HCT116 (cell line): ENCODE results near the gene G2E3. TPM values are rescaled to one million over a fixed set of nuclear protein-coding genes. Genes with fewer than 3 reads are reported as not detected.

Source experiments
- ATAC-seq: fragments of 200-7000 bp; cut with Tn5 transposase; 2 replicates; pipeline ENCODE4 v1.9.1; 2020; ENCODE audit warnings: mild to moderate bottlenecking, moderate library complexity
- BruUV-seq: library from RNA; stranded (reverse); fragments of 400-500 nt; replicated peaks from 2 replicates; lab custom pipeline; 2021; lab: Mats Ljungman, UMichigan
- CTCF ChIA-PET: fragments of 300-600 bp; sonication (Branson Sonifier 250); formaldehyde crosslinking; loops from one replicate; lab custom pipeline; 2021; ENCODE audit warnings: antibody characterized with exemption; lab: Charles Lee
- POLR2A ChIA-PET: fragments of 300-600, 350-600 bp; sonication (Branson Sonifier 250); formaldehyde crosslinking; loops from one replicate; lab custom pipeline; 2021; ENCODE audit warnings: antibody characterized with exemption; lab: Charles Lee
- RAD21 ChIA-PET, 2 experiments: fragments of 300-600 bp; sonication (Branson Sonifier 250); formaldehyde crosslinking; loops; one replicate each; lab custom pipeline; 2023; ENCODE audit warnings: low total read pairs in 2 of 2; ENCODE audit not compliant: uncharacterized antibody in 2 of 2, unreplicated experiment in 2 of 2, low non-redundant PET in 1 of 2; lab: Charles Lee
- DNase-seq: peaks from one replicate; pipeline ENCODE4 v3.0.0-alpha.2; 2010; ENCODE audit warnings: low read depth, low spot score
- H2AFZ ChIP-seq: fragments of 200-600 bp; shearing (Covaris generic), sonication (generic); 2 replicates; pipeline ENCODE4 v1.6.1; 2017; ENCODE audit warnings: low read depth, mixed run types, mixed read lengths, antibody characterized with exemption, low read length; ENCODE audit not compliant: poor library complexity, severe bottlenecking
- H3K27ac ChIP-seq: 2 replicates; pipeline ENCODE4 v1.5.1; 2012; ENCODE audit warnings: low read depth, low read length
- H3K27me3 ChIP-seq: fragments of 200-600 bp; sonication (generic); 2 replicates; pipeline ENCODE4 v1.6.1; 2016; ENCODE audit warnings: mixed run types, low read length, mixed read lengths; ENCODE audit not compliant: insufficient read depth
- H3K36me3 ChIP-seq, 2 experiments: fragments of 200-500 bp in 1 of 2; fragments of 200-600 bp in 1 of 2; sonication (Bioruptor generic) in 1 of 2; sonication (generic) in 1 of 2; 2 replicates each; pipeline versions ENCODE4 v1.5.1 to v1.6.1; 2014 to 2016; ENCODE audit warnings: low read length in 2 of 2, inconsistent platforms in 1 of 2, mixed read lengths in 1 of 2, mixed run types in 1 of 2; ENCODE audit not compliant: insufficient read depth in 2 of 2, control insufficient read depth in 1 of 2
- H3K4me1 ChIP-seq, 2 experiments: fragments of 200-600 bp in 1 of 2; sonication (generic) in 1 of 2; 2 replicates each; pipeline versions ENCODE4 v1.5.1 to v1.6.1; 2012 to 2017; ENCODE audit warnings: low read length in 2 of 2, inconsistent platforms in 1 of 2, mild to moderate bottlenecking in 1 of 2, mixed read lengths in 1 of 2, mixed run types in 1 of 2, moderate library complexity in 1 of 2; ENCODE audit not compliant: insufficient read depth in 2 of 2, control insufficient read depth in 1 of 2
- H3K4me2 ChIP-seq: fragments of 200-600 bp; sonication (generic); 2 replicates; pipeline ENCODE4 v1.6.1; 2017; ENCODE audit warnings: mixed run types, low read length, mixed read lengths
- H3K4me3 ChIP-seq, 2 experiments: fragments of 200-600 bp in 1 of 2; sonication (generic) in 1 of 2; replicated peaks in 1 of 2; 2 replicates each; pipeline ENCODE4 v1.5.1; 2011 to 2016; ENCODE audit warnings: low read length in 2 of 2, control low read depth in 1 of 2, low read depth in 1 of 2, mild to moderate bottlenecking in 1 of 2, mixed read lengths in 1 of 2, mixed run types in 1 of 2
- H3K79me2 ChIP-seq: fragments of 200-600 bp; sonication (generic); 2 replicates; pipeline ENCODE4 v1.6.1; 2017; ENCODE audit warnings: mild to moderate bottlenecking, mixed run types, low read length, moderate library complexity, mixed read lengths; ENCODE audit not compliant: insufficient read depth
- H3K9ac ChIP-seq: fragments of 200-600 bp; sonication (generic); 2 replicates; pipeline ENCODE4 v1.6.1; 2016; ENCODE audit warnings: low read length, mixed read lengths
- H3K9me2 ChIP-seq: fragments of 200-600 bp; sonication (generic), shearing (Covaris generic); 2 replicates; pipeline ENCODE4 v1.6.1; 2017; ENCODE audit warnings: mixed run types, mild to moderate bottlenecking, moderate library complexity; ENCODE audit not compliant: insufficient read depth
- H3K9me3 ChIP-seq, 2 experiments: fragments of 200-500 bp in 1 of 2; fragments of 200-600 bp in 1 of 2; sonication (Bioruptor generic) in 1 of 2; sonication (generic) in 1 of 2; 2 replicates each; pipeline ENCODE4 v1.6.1; 2014 to 2017; ENCODE audit warnings: low read length in 2 of 2, mixed read lengths in 2 of 2, inconsistent platforms in 1 of 2, low read depth in 1 of 2, mild to moderate bottlenecking in 1 of 2, mixed run types in 1 of 2, moderate library complexity in 1 of 2; ENCODE audit not compliant: control insufficient read depth in 1 of 2, insufficient read depth in 1 of 2
- H4K20me1 ChIP-seq: fragments of 200-600 bp; sonication (generic), shearing (Covaris generic); 2 replicates; pipeline ENCODE4 v1.6.1; 2017; ENCODE audit warnings: mixed run types, mild to moderate bottlenecking, moderate library complexity; ENCODE audit not compliant: insufficient read depth
- CBX3 ChIP-seq: IDR thresholded peaks from 2 replicates; pipeline ENCODE4 v1.6.1; 2012; ENCODE audit warnings: low read depth
- EGR1 ChIP-seq: IDR thresholded peaks from 2 replicates; pipeline ENCODE4 v1.6.1; 2012; ENCODE audit warnings: low read depth
- ELF1 ChIP-seq: IDR thresholded peaks from 2 replicates; pipeline ENCODE4 v1.6.1; 2012; ENCODE audit warnings: low read depth, borderline replicate concordance
- EZH2 ChIP-seq: fragments of 200-600 bp; sonication (generic); IDR thresholded peaks from 2 replicates; pipeline ENCODE4 v1.6.1; 2017; ENCODE audit warnings: antibody characterized with exemption, mixed run types
- EZH2phosphoT487 ChIP-seq: fragments of 200-600 bp; IDR thresholded peaks from 2 replicates; pipeline ENCODE4 v1.6.1; 2018; ENCODE audit warnings: antibody characterized with exemption, borderline replicate concordance
- FOSL1 ChIP-seq: IDR thresholded peaks from 2 replicates; pipeline ENCODE4 v1.6.1; 2012; ENCODE audit warnings: low read depth
- POLR2A ChIP-seq: IDR thresholded peaks from 2 replicates; pipeline ENCODE4 v1.7.0; 2011; ENCODE audit warnings: borderline replicate concordance; ENCODE audit not compliant: insufficient read depth, insufficient read length; ENCODE audit errors: extremely low read depth
- POLR2AphosphoS5 ChIP-seq: IDR thresholded peaks from 2 replicates; pipeline ENCODE4 v1.6.1; 2011; ENCODE audit warnings: mild to moderate bottlenecking, low read depth, low read length, moderate library complexity
- RAD21 ChIP-seq: IDR thresholded peaks from 2 replicates; pipeline ENCODE4 v1.6.1; 2012; ENCODE audit warnings: low read depth, mild to moderate bottlenecking
- SIN3A ChIP-seq: IDR thresholded peaks from 2 replicates; pipeline ENCODE4 v1.6.1; 2012; ENCODE audit warnings: low read depth
- SP1 ChIP-seq: IDR thresholded peaks from 2 replicates; pipeline ENCODE4 v1.6.1; 2012; ENCODE audit warnings: low read depth
- SRF ChIP-seq: IDR thresholded peaks from 2 replicates; pipeline ENCODE4 v1.6.1; 2012; ENCODE audit warnings: low read depth
- TCF7L2 ChIP-seq: IDR thresholded peaks from 2 replicates; pipeline ENCODE4 v1.7.0; 2011; ENCODE audit warnings: borderline replicate concordance, inconsistent platforms; ENCODE audit not compliant: insufficient read depth, insufficient read length; ENCODE audit errors: extremely low read depth
- ZFX ChIP-seq: fragments of 450-650 bp; IDR thresholded peaks from 2 replicates; pipeline ENCODE4 v1.6.1; 2017
- ZNF274 ChIP-seq: fragments of 200-500 bp; sonication (Bioruptor generic); IDR thresholded peaks from 2 replicates; pipeline ENCODE4 v1.6.1; 2014; ENCODE audit warnings: mild to moderate bottlenecking, low read depth, low read length, inconsistent platforms
- intact Hi-C: fragments of 100-400 bp; cut with micrococcal nuclease; formaldehyde crosslinking; loops from 2 replicates; pipeline ENCODE4 v1.10.0; 2022
- total RNA-seq: library from RNA; stranded (reverse); gene quantifications from one replicate; pipeline ENCODE4 v1.2.1, GENCODE V29; 2021; ENCODE audit not compliant: unreplicated experiment
- TF ChIP-seq, protein P1 (sequence below): IDR thresholded peaks from 2 replicates; pipeline ENCODE4 v1.6.1; 2011; ENCODE audit warnings: mild to moderate bottlenecking, low read length, moderate library complexity; ENCODE audit not compliant: insufficient replicate concordance; ENCODE audit errors: extremely low read depth
- TF ChIP-seq, protein P2 (sequence below), 3 experiments: fragments of 200-600 bp in 1 of 3; sonication (generic) in 1 of 3; IDR thresholded peaks in 2 of 3; conservative IDR thresholded peaks in 1 of 3; 2 replicates each; pipeline ENCODE4 v1.5.1; 2012 to 2017; ENCODE audit warnings: low read depth in 2 of 3, low read length in 2 of 3, antibody characterized with exemption in 1 of 3, borderline replicate concordance in 1 of 3, control low read depth in 1 of 3, mild to moderate bottlenecking in 1 of 3, mixed read lengths in 1 of 3, mixed run types in 1 of 3, moderate library complexity in 1 of 3; ENCODE audit not compliant: insufficient read depth in 1 of 3
- TF ChIP-seq, protein P3 (sequence below): IDR thresholded peaks from 2 replicates; pipeline ENCODE4 v1.6.1; 2012
- TF ChIP-seq, protein P4 (sequence below): IDR thresholded peaks from 2 replicates; pipeline ENCODE4 v1.6.1; 2012; ENCODE audit warnings: low read depth

G2E3 gene
- total RNA-seq, 1 experiment from 2014 or later, result 47.0 TPM

DNA sequence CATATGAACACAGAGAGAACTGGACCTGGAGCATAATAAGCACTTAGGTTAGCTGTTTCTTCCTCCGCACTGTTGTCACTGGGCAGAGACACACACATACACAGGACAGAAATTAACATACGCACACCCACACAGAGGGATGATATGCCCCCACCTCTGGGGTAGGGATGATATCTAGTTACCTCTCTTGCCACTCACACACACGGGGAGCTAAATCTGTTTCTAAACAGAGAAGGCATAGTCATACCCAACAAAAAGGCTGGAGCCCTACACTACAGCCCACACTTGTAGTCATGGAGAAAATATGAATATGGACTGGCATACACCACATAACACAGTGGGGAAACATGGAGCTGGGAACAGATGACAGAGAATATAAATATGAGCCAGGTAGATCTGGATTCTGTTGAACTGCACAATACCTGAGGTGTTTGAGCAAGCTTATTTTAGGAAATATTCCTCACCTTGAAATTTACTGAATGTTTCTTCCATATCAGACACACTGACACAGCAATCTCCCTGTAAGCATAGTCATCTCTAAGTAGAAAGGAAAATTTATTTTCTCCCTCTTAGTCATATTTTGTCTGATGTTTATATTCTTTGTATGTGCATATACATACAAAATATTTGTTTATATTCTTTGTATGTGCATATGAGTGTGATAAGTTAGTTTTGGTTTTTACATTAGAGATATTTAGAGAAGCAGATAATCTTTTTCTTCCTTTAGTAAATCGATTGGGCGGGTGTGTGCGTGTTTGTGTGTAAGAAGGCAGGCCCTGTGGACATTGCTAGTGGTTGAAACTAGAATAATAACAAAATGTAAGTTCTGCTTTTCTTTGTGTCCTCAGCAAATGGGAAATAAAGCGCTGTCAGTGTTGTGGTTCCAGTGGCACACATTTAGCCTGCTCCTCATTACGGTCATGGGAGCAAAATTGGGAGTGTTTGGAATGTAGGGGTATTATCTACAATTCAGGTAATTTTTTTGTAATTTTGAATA is 42.3 kb downstream of the G2E3 start:
- Histone ChIP-seq H3K4me3 (no peak overlapping the region), H2AFZ (no peak overlapping the region), H3K9me3 (no peaks in the 10 kb centered on the region), H3K4me2 (no peak overlapping the region), H4K20me1 (no peaks in the 10 kb centered on the region), H3K9me2 (no peaks in the 10 kb centered on the region), H3K79me2 (peaks cover 34% of the 10 kb centered on the region), H3K4me1 (no peaks in the 10 kb centered on the region), H3K27me3 (no peaks in the 10 kb centered on the region), H3K9ac (no peak overlapping the region), H3K36me3 (peaks cover 39 to 51% of the 10 kb centered on the region in 2 experiments), H3K27ac (no peak overlapping the region)
- TF ChIP-seq SP1 (no peak), ZNF274 (no peak), SIN3A (no peak), POLR2A (no peak), TCF7L2 (no peak), CBX3 (no peak), RAD21 (no peak), SRF (no peak), POLR2AphosphoS5 (no peak), FOSL1 (no peak), ZFX (no peak), EGR1 (no peak), ELF1 (no peak), EZH2phosphoT487 (no peak), EZH2 (no peak)
- TF ChIP-seq, protein P1, sequence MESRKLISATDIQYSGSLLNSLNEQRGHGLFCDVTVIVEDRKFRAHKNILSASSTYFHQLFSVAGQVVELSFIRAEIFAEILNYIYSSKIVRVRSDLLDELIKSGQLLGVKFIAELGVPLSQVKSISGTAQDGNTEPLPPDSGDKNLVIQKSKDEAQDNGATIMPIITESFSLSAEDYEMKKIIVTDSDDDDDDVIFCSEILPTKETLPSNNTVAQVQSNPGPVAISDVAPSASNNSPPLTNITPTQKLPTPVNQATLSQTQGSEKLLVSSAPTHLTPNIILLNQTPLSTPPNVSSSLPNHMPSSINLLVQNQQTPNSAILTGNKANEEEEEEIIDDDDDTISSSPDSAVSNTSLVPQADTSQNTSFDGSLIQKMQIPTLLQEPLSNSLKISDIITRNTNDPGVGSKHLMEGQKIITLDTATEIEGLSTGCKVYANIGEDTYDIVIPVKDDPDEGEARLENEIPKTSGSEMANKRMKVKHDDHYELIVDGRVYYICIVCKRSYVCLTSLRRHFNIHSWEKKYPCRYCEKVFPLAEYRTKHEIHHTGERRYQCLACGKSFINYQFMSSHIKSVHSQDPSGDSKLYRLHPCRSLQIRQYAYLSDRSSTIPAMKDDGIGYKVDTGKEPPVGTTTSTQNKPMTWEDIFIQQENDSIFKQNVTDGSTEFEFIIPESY, result no peak
- TF ChIP-seq, protein P2, sequence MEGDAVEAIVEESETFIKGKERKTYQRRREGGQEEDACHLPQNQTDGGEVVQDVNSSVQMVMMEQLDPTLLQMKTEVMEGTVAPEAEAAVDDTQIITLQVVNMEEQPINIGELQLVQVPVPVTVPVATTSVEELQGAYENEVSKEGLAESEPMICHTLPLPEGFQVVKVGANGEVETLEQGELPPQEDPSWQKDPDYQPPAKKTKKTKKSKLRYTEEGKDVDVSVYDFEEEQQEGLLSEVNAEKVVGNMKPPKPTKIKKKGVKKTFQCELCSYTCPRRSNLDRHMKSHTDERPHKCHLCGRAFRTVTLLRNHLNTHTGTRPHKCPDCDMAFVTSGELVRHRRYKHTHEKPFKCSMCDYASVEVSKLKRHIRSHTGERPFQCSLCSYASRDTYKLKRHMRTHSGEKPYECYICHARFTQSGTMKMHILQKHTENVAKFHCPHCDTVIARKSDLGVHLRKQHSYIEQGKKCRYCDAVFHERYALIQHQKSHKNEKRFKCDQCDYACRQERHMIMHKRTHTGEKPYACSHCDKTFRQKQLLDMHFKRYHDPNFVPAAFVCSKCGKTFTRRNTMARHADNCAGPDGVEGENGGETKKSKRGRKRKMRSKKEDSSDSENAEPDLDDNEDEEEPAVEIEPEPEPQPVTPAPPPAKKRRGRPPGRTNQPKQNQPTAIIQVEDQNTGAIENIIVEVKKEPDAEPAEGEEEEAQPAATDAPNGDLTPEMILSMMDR (IDR thresholded peaks at IDR 0.05 in 2 of 3, conservative IDR thresholded peaks at IDR 0.05 in 1 of 3; ENCODE audit: borderline replicate concordance in 1 of 3, insufficient read depth in 1 of 3, low read depth in 2 of 3, low read length in 2 of 3), result no peak
- TF ChIP-seq, protein P3, sequence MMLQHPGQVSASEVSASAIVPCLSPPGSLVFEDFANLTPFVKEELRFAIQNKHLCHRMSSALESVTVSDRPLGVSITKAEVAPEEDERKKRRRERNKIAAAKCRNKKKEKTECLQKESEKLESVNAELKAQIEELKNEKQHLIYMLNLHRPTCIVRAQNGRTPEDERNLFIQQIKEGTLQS, result no peak
- TF ChIP-seq, protein P4, sequence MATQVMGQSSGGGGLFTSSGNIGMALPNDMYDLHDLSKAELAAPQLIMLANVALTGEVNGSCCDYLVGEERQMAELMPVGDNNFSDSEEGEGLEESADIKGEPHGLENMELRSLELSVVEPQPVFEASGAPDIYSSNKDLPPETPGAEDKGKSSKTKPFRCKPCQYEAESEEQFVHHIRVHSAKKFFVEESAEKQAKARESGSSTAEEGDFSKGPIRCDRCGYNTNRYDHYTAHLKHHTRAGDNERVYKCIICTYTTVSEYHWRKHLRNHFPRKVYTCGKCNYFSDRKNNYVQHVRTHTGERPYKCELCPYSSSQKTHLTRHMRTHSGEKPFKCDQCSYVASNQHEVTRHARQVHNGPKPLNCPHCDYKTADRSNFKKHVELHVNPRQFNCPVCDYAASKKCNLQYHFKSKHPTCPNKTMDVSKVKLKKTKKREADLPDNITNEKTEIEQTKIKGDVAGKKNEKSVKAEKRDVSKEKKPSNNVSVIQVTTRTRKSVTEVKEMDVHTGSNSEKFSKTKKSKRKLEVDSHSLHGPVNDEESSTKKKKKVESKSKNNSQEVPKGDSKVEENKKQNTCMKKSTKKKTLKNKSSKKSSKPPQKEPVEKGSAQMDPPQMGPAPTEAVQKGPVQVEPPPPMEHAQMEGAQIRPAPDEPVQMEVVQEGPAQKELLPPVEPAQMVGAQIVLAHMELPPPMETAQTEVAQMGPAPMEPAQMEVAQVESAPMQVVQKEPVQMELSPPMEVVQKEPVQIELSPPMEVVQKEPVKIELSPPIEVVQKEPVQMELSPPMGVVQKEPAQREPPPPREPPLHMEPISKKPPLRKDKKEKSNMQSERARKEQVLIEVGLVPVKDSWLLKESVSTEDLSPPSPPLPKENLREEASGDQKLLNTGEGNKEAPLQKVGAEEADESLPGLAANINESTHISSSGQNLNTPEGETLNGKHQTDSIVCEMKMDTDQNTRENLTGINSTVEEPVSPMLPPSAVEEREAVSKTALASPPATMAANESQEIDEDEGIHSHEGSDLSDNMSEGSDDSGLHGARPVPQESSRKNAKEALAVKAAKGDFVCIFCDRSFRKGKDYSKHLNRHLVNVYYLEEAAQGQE, result no peak
- POLR2A ChIA-PET, result no interaction called here
- intact Hi-C loops, result no loop called here
- CTCF ChIA-PET, result no interaction called here
- no TSS peak for BruUV-seq
- no peak for ATAC-seq
- RAD21 ChIA-PET, result no interaction called here
- DNase-seq, result no peak
